SJCRH30 (cell line): ENCODE data around the gene VWA5B1. TPM values are rescaled to one million over a fixed set of nuclear protein-coding genes. Genes with fewer than 3 reads are reported as not detected.
"Not testable (repeated sequence)": the region's sequence is repeated elsewhere in the genome, so short reads cannot be mapped to it uniquely, and the experiment has no call there.

Experiments used
- DNase-seq, 2 experiments: peaks; one replicate each; pipeline ENCODE4 v3.0.0-alpha.2; 2015 to 2020
- H3K27ac ChIP-seq: fragments of 250-450 bp; sonication (Bioruptor Pico); 2 replicates; pipeline ENCODE4 v1.5.1; 2020; ENCODE audit warnings: mild to moderate bottlenecking, moderate library complexity
- H3K27me3 ChIP-seq: fragments of 250-450 bp; sonication (Bioruptor Pico); 2 replicates; pipeline ENCODE4 v1.5.1; 2020; ENCODE audit warnings: mild to moderate bottlenecking, moderate library complexity
- H3K36me3 ChIP-seq: fragments of 250-450 bp; sonication (Bioruptor Pico); 2 replicates; pipeline ENCODE4 v1.5.1; 2020; ENCODE audit warnings: mild to moderate bottlenecking, moderate library complexity
- H3K4me1 ChIP-seq: fragments of 250-450 bp; sonication (Bioruptor Pico); 2 replicates; pipeline ENCODE4 v1.5.1; 2020; ENCODE audit warnings: mild to moderate bottlenecking, moderate library complexity
- H3K4me3 ChIP-seq: fragments of 250-450 bp; sonication (Bioruptor Pico); 2 replicates; pipeline ENCODE4 v1.5.1; 2020; ENCODE audit warnings: mild to moderate bottlenecking, moderate library complexity
- H3K9me3 ChIP-seq: fragments of 250-450 bp; sonication (Bioruptor Pico); replicated peaks from 2 replicates; pipeline ENCODE4 v1.5.1; 2020; ENCODE audit warnings: mild to moderate bottlenecking, moderate library complexity
- total RNA-seq: library from RNA; depleted of rRNA; stranded (reverse); fragments of >200 nt; shearing (Covaris generic); gene quantifications from 2 replicates; pipeline ENCODE4 v1.2.3, GENCODE V29; 2014

VWA5B1 gene
- total RNA-seq, 1 experiment from 2014 or later, result not detected

- DNase-seq, H3K36me3 ChIP-seq, H3K27ac ChIP-seq, H3K4me3 ChIP-seq, H3K27me3 ChIP-seq, H3K4me1 ChIP-seq, H3K9me3 ChIP-seq: not testable (repeated sequence)
These were observed 17.0 kb upstream of the VWA5B1 start for GRCh38 chr1:20273716-20274115.

GRCh38 chr1:20275319-20275925 lies 15.3 kb upstream of the VWA5B1 start:
- no peak for DNase-seq
- Histone ChIP-seq H3K9me3 (no peaks in the 10 kb centered on the region), H3K27me3 (peaks cover 4% of the 10 kb centered on the region; the same call in 1 of the 2 replicates), H3K36me3 (no peaks in the 10 kb centered on the region), H3K4me3 (no peak overlapping the region), H3K4me1 (peaks cover 4% of the 10 kb centered on the region; the same call in 1 of the 2 replicates), H3K27ac (no peak overlapping the region)

- Histone ChIP-seq H3K4me1 (peaks cover 4% of the 10 kb centered on the region; the same call in 1 of the 2 replicates), H3K36me3 (no peaks in the 10 kb centered on the region), H3K27ac (no peak overlapping the region), H3K4me3 (no peak overlapping the region), H3K27me3 (no peaks in the 10 kb centered on the region; the same call in 1 of the 2 replicates), H3K9me3 (no peaks in the 10 kb centered on the region)
- DNase-seq, result no peak
These were observed 14.1 kb upstream of the VWA5B1 start for GRCh38 chr1:20276485-20277159.

- DNase-seq, result no peak
- no peak overlapping the region for H3K4me3 ChIP-seq
- H3K36me3 ChIP-seq, result no peaks in the 10 kb centered on the region
- H3K27ac ChIP-seq, result no peak overlapping the region
- no peaks in the 10 kb centered on the region for H3K9me3 ChIP-seq
- no peaks in the 10 kb centered on the region; the same call in 1 of the 2 replicates for H3K27me3 ChIP-seq
- H3K4me1 ChIP-seq, result peaks cover 13% of the 10 kb centered on the region
These were observed 12.0 kb upstream of the VWA5B1 start for GRCh38 chr1:20278692-20279130.

GRCh38 chr1:20279509-20279908 lies 11.2 kb upstream of the VWA5B1 start:
- Histone ChIP-seq H3K4me1 (peaks cover 13% of the 10 kb centered on the region), H3K4me3 (no peak overlapping the region), H3K9me3 (no peaks in the 10 kb centered on the region), H3K27ac (no peak overlapping the region), H3K27me3 (no peaks in the 10 kb centered on the region; the same call in 1 of the 2 replicates), H3K36me3 (no peaks in the 10 kb centered on the region)
- no peak for DNase-seq

- no peaks in the 10 kb centered on the region for H3K36me3 ChIP-seq
- H3K9me3 ChIP-seq, result no peaks in the 10 kb centered on the region
- DNase-seq, result no peak
- no peaks in the 10 kb centered on the region; the same call in 1 of the 2 replicates for H3K27me3 ChIP-seq
- no peak overlapping the region for H3K4me3 ChIP-seq
- peaks cover 13% of the 10 kb centered on the region for H3K4me1 ChIP-seq
- no peak overlapping the region for H3K27ac ChIP-seq
These were observed 10.3 kb upstream of the VWA5B1 start for GRCh38 chr1:20280341-20280740.

GRCh38 chr1:20280906-20281305 lies 9.8 kb upstream of the VWA5B1 start:
- peaks cover 13% of the 10 kb centered on the region for H3K4me1 ChIP-seq
- no peak overlapping the region for H3K4me3 ChIP-seq
- no peak for DNase-seq
- H3K36me3 ChIP-seq, result no peaks in the 10 kb centered on the region
- no peaks in the 10 kb centered on the region for H3K9me3 ChIP-seq
- no peak overlapping the region for H3K27ac ChIP-seq
- no peaks in the 10 kb centered on the region; the same call in 1 of the 2 replicates for H3K27me3 ChIP-seq

- peak in 1 of 2 experiments; percentile 13 for DNase-seq
- no peaks in the 10 kb centered on the region for H3K36me3 ChIP-seq
- H3K4me1 ChIP-seq, result peaks cover 13% of the 10 kb centered on the region
- no peaks in the 10 kb centered on the region for H3K27me3 ChIP-seq
- H3K27ac ChIP-seq, result no peak overlapping the region
- no peak overlapping the region for H3K4me3 ChIP-seq
- H3K9me3 ChIP-seq, result no peaks in the 10 kb centered on the region
These were observed 8.9 kb upstream of the VWA5B1 start for GRCh38 chr1:20281801-20282200.

GRCh38 chr1:20282533-20282932 lies 8.1 kb upstream of the VWA5B1 start:
- Histone ChIP-seq H3K27me3 (no peaks in the 10 kb centered on the region), H3K36me3 (no peaks in the 10 kb centered on the region), H3K4me1 (peaks cover 13% of the 10 kb centered on the region), H3K27ac (no peak overlapping the region), H3K4me3 (no peak overlapping the region), H3K9me3 (no peaks in the 10 kb centered on the region)
- DNase-seq, result no peak

- Histone ChIP-seq H3K4me1 (peaks cover 13% of the 10 kb centered on the region), H3K9me3 (no peaks in the 10 kb centered on the region), H3K27me3 (no peaks in the 10 kb centered on the region), H3K27ac (no peak overlapping the region), H3K36me3 (no peaks in the 10 kb centered on the region), H3K4me3 (no peak overlapping the region)
- no peak for DNase-seq
These were observed 6.6 kb upstream of the VWA5B1 start for GRCh38 chr1:20284046-20284445.

GRCh38 chr1:20284625-20285024 lies 6.0 kb upstream of the VWA5B1 start:
- DNase-seq, result no peak
- Histone ChIP-seq H3K36me3 (no peaks in the 10 kb centered on the region), H3K4me3 (no peak overlapping the region), H3K27me3 (no peaks in the 10 kb centered on the region), H3K27ac (no peak overlapping the region), H3K9me3 (no peaks in the 10 kb centered on the region), H3K4me1 (peaks cover 9% of the 10 kb centered on the region)

- no peaks in the 10 kb centered on the region for H3K36me3 ChIP-seq
- peaks cover 1% of the 10 kb centered on the region; the same call in 1 of the 2 replicates for H3K27me3 ChIP-seq
- H3K4me1 ChIP-seq, result peaks cover 9% of the 10 kb centered on the region
- H3K4me3 ChIP-seq, result no peak overlapping the region
- no peaks in the 10 kb centered on the region for H3K9me3 ChIP-seq
- no peak for DNase-seq
- H3K27ac ChIP-seq, result no peak overlapping the region
These were observed 5.2 kb upstream of the VWA5B1 start for GRCh38 chr1:20285510-20285909.

GRCh38 chr1:20287696-20288095 lies 3.0 kb upstream of the VWA5B1 start:
- DNase-seq, result not testable (repeated sequence)
- H3K27me3 ChIP-seq, result peaks cover 18% of the 10 kb centered on the region; the same call in 1 of the 2 replicates

GRCh38 chr1:20291645-20292084 lies 990 bp downstream of the VWA5B1 start:
- Histone ChIP-seq H3K27ac (no peak overlapping the region), H3K4me3 (no peak overlapping the region), H3K9me3 (no peaks in the 10 kb centered on the region), H3K36me3 (no peaks in the 10 kb centered on the region), H3K27me3 (peaks cover 24% of the 10 kb centered on the region; the same call in 1 of the 2 replicates), H3K4me1 (no peaks in the 10 kb centered on the region)
- no peak for DNase-seq

More at GRCh38 chr1:20287696-20288095, 3.0 kb upstream of the VWA5B1 start:
- H3K4me1 ChIP-seq, H3K36me3 ChIP-seq, H3K9me3 ChIP-seq, H3K27ac ChIP-seq, H3K4me3 ChIP-seq: not testable (repeated sequence)

- Histone ChIP-seq H3K4me1 (no peaks in the 10 kb centered on the region), H3K27ac (no peak overlapping the region), H3K27me3 (peaks cover 20% of the 10 kb centered on the region), H3K4me3 (no peak overlapping the region), H3K9me3 (no peaks in the 10 kb centered on the region), H3K36me3 (no peaks in the 10 kb centered on the region)
- DNase-seq, result no peak
These were observed 8.0 kb downstream of the VWA5B1 start for GRCh38 chr1:20298626-20299025.
